Natural killer cell (primary cell): ENCODE data around the gene PKD2L2. TPM values are rescaled to one million over a fixed set of nuclear protein-coding genes. Genes with fewer than 3 reads are reported as not detected.

Source experiments
- ATAC-seq, 3 donors: fragments of 150-1000 bp in 2 of 3; fragments of 200-7000 bp in 1 of 3; cut with Tn5 transposase; 1 replicate in 1 of 3; 2 replicates in 2 of 3; pipeline ENCODE4 v1.10.0; 2021; ENCODE audit warnings: mild to moderate bottlenecking in 2 of 3, moderate library complexity in 2 of 3
- DNase-seq, 2 donors: peaks; one replicate each; pipeline versions ENCODE4 v3.0.0 to v3.0.0-alpha.2; 2013 to 2021; ENCODE audit warnings: mixed read lengths in 1 of 2
- H3K27ac ChIP-seq: one replicate; pipeline ENCODE4 v1.5.1; 2013; ENCODE audit warnings: mild to moderate bottlenecking, low read length
- H3K27me3 ChIP-seq: one replicate; pipeline ENCODE4 v1.6.1; 2013; ENCODE audit warnings: low read length; ENCODE audit not compliant: control insufficient read depth, insufficient read depth
- H3K36me3 ChIP-seq: one replicate; pipeline ENCODE4 v1.6.1; 2013; ENCODE audit warnings: low read length; ENCODE audit not compliant: control insufficient read depth, insufficient read depth
- H3K4me1 ChIP-seq: one replicate; pipeline ENCODE4 v1.6.1; 2013; ENCODE audit warnings: low read length; ENCODE audit not compliant: control insufficient read depth, insufficient read depth
- H3K4me3 ChIP-seq: one replicate; pipeline ENCODE4 v1.5.1; 2013; ENCODE audit warnings: low read length
- H3K9me3 ChIP-seq: one replicate; pipeline ENCODE4 v1.6.1; 2013; ENCODE audit warnings: low read length; ENCODE audit not compliant: control insufficient read depth, insufficient read depth
- H3K27ac Mint-ChIP-seq, 2 donors: one replicate each; pipeline ENCODE4 v1.8.0; 2022; ENCODE audit warnings: mild to moderate bottlenecking in 2 of 2, mixed read lengths in 2 of 2, moderate library complexity in 1 of 2
- H3K27me3 Mint-ChIP-seq, 2 donors: one replicate each; pipeline ENCODE4 v1.8.0; 2022; ENCODE audit warnings: low read depth in 2 of 2, mixed read lengths in 2 of 2
- H3K36me3 Mint-ChIP-seq: one replicate; pipeline ENCODE4 v1.8.0; 2022; ENCODE audit warnings: mixed read lengths
- H3K4me1 Mint-ChIP-seq, 2 donors: one replicate each; pipeline ENCODE4 v1.8.0; 2022; ENCODE audit warnings: mixed read lengths in 2 of 2
- H3K4me3 Mint-ChIP-seq: one replicate; pipeline ENCODE4 v1.8.0; 2022; ENCODE audit warnings: mild to moderate bottlenecking, moderate library complexity, mixed read lengths
- H3K9me3 Mint-ChIP-seq, 2 donors: one replicate each; pipeline ENCODE4 v1.8.0; 2022; ENCODE audit warnings: mixed read lengths in 2 of 2
- CTCF ChIP-seq: fragments of 200-600 bp; IDR thresholded peaks from one replicate; pipeline ENCODE4 v1.8.0; 2022; ENCODE audit warnings: antibody characterized with exemption
- WGBS: methylation state at CpG from one replicate; pipeline ENCODE4 v1.1.7; 2013; ENCODE audit warnings: missing lambda C conversion rate; ENCODE audit not compliant: insufficient coverage; 5-methylcytosine and 5-hydroxymethylcytosine counted together
- intact Hi-C: fragments of 100-400 bp; cut with micrococcal nuclease; formaldehyde crosslinking; loops from one replicate; pipeline ENCODE4 v1.14.2; 2022
- total RNA-seq, 4 donors: library from RNA; stranded (reverse); fragments of 120-200 nt in 1 of 4; gene quantifications; one replicate each; pipeline versions ENCODE4 v1.2.3 to v1.2.4, GENCODE V29; 2013 to 2022

PKD2L2 gene
- total RNA-seq, 3 donors from 2014 or later (not counting 1 experiment from before 2014, with no cell fraction given) = 0.78 TPM; not detected in 2

GRCh38 chr5:137933491-137933911 lies 44.2 kb downstream of the PKD2L2 start:
- Histone ChIP-seq H3K36me3 (peaks cover 23% of the 10 kb centered on the region), H3K27ac (no peak overlapping the region), H3K27me3 (no peaks in the 10 kb centered on the region), H3K4me1 (no peaks in the 10 kb centered on the region), H3K4me3 (no peak overlapping the region), H3K9me3 (no peaks in the 10 kb centered on the region)
- WGBS = 54% methylated on average over 3 of the region's 3 CpGs
- H3K9me3 Mint-ChIP-seq = no peaks in the 10 kb centered on the region
- no peak for DNase-seq
- no peaks in the 10 kb centered on the region for H3K27me3 Mint-ChIP-seq
- H3K27ac Mint-ChIP-seq = peak overlapping the region; percentile 35 to 38
- H3K36me3 Mint-ChIP-seq = peaks cover 11% of the 10 kb centered on the region
- no peak overlapping the region for H3K4me3 Mint-ChIP-seq
- intact Hi-C loops = no loop called here
- H3K4me1 Mint-ChIP-seq = no peaks in the 10 kb centered on the region
- ATAC-seq = no peak
- TF ChIP-seq CTCF = no peak

- Mint-ChIP-seq H3K36me3 (peaks cover 28% of the 10 kb centered on the region), H3K4me1 (no peaks in the 10 kb centered on the region), H3K4me3 (no peak overlapping the region), H3K9me3 (no peaks in the 10 kb centered on the region), H3K27me3 (no peaks in the 10 kb centered on the region), H3K27ac (peak overlapping the region; percentile 39 to 64)
- no CpG with 5 or more reads among the region's 1 CpG for whole genome bisulfite sequencing
- intact Hi-C loops = no loop called here
- DNase-seq (no peak), ATAC-seq (no peak)
- Histone ChIP-seq H3K9me3 (no peaks in the 10 kb centered on the region), H3K27me3 (no peaks in the 10 kb centered on the region), H3K27ac (no peak overlapping the region), H3K4me1 (no peaks in the 10 kb centered on the region), H3K36me3 (peaks cover 36% of the 10 kb centered on the region), H3K4me3 (no peak overlapping the region)
- no peak for TF ChIP-seq CTCF
Measured at GRCh38 chr5:137935190-137935589, 45.9 kb downstream of the PKD2L2 start.

DNA sequence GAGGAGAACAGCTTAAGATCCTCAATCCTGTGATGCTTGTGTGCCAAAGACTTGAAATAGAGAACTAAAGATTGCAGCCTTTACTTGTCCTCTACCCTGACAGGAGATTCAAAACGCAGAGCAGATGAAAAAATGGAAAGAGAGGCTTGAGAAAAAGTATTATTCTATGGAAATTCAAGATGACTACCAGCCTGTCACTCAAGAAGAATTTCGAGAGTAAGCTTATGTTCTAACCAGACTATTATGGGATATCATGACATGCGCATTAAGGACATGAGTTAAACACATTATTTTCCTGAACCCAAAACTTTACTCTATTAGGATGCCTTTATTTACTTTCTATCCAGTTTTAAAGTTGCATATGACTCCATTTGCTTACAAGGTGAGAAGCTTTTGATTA lies 46.4 kb downstream of the PKD2L2 start:
- Mint-ChIP-seq H3K4me1 (no peaks in the 10 kb centered on the region), H3K27me3 (no peaks in the 10 kb centered on the region), H3K9me3 (no peaks in the 10 kb centered on the region), H3K36me3 (peaks cover 31% of the 10 kb centered on the region), H3K27ac (peak overlapping the region; percentile 39 to 64), H3K4me3 (no peak overlapping the region)
- intact Hi-C loops = no loop called here
- DNase-seq = no peak
- ATAC-seq = no peak
- TF ChIP-seq CTCF = no peak
- H3K27ac ChIP-seq = no peak overlapping the region
- no peaks in the 10 kb centered on the region for H3K27me3 ChIP-seq
- no peaks in the 10 kb centered on the region for H3K9me3 ChIP-seq
- 73% methylated on average over 3 of the region's 3 CpGs for WGBS
- H3K36me3 ChIP-seq = peaks cover 41% of the 10 kb centered on the region
- no peak overlapping the region for H3K4me3 ChIP-seq
- H3K4me1 ChIP-seq = no peaks in the 10 kb centered on the region

DNA sequence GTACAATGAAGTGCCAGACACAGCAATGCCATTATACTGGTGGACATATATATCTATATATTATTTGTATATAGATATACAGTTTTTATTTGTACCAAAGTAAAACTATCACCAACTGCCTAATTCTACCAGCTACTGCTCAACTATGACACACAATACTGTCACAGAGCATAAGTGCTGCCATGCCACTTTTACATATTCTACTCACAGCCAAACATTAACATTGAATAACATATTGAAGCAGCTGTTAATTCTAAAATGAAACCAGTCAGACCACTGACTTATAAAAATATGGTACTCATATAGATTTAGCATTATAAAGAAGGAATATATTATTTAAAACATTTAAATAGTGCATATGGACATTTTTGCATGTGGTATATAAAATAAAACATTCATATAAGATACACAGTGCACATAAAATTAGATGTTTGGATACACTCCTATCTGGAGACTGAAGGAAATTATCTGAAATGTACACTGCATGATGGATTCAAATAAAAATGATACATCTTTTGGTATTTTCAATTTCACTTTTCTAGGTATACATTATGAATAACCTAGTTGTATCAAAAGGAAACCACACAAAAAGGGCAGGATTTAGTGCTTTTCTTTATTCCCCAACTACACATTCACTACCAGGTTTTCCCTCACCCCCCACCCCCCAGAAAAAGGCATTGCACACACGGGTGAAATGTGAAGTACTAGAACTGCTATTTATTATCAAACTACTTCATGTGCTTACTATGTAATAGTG lies 48.9 kb downstream of the PKD2L2 start:
- no peak overlapping the region for H3K4me3 ChIP-seq
- no peaks in the 10 kb centered on the region for H3K4me1 ChIP-seq
- Mint-ChIP-seq H3K9me3 (no peaks in the 10 kb centered on the region), H3K4me1 (no peaks in the 10 kb centered on the region), H3K4me3 (no peak overlapping the region), H3K27me3 (no peaks in the 10 kb centered on the region), H3K36me3 (peaks cover 40% of the 10 kb centered on the region), H3K27ac (no peak overlapping the region)
- DNase-seq (no peak), ATAC-seq (no peak)
- peaks cover 65% of the 10 kb centered on the region for H3K36me3 ChIP-seq
- no peaks in the 10 kb centered on the region for H3K9me3 ChIP-seq
- no peak overlapping the region for H3K27ac ChIP-seq
- intact Hi-C loops = no loop called here
- no peaks in the 10 kb centered on the region for H3K27me3 ChIP-seq
- TF ChIP-seq CTCF = no peak
- WGBS = 80% methylated on average over 1 of the region's 1 CpG
